Vagina (tissue), 2 donors: Measurements from ENCODE around the gene LMBR1. TPM values are rescaled to one million over a fixed set of nuclear protein-coding genes. Genes with fewer than 3 reads are reported as not detected.
A peak's percentile ranks its signal among the peaks of the same experiment; 100 is the strongest.
"Not testable (repeated sequence)": the region's sequence is repeated elsewhere in the genome, so short reads cannot be mapped to it uniquely, and the experiment has no call there.

ENCODE experiments used
- DNase-seq, 2 donors: peaks; one replicate each; pipeline ENCODE4 v3.0.0-alpha.2; 2017; ENCODE audit errors: extremely low spot score in 2 of 2
- H3K27ac ChIP-seq: fragments of 200-600 bp; sonication (generic); one replicate; pipeline ENCODE4 v1.5.1; 2019
- H3K27me3 ChIP-seq: fragments of 200-600 bp; sonication (generic); one replicate; pipeline ENCODE4 v1.5.1; 2019
- H3K36me3 ChIP-seq, 2 donors: fragments of 200-600 bp; sonication (generic); one replicate each; pipeline ENCODE4 v1.5.1; 2017 to 2019
- H3K4me1 ChIP-seq: fragments of 200-600 bp; sonication (generic); one replicate; pipeline ENCODE4 v1.5.1; 2019
- H3K4me3 ChIP-seq, 2 donors: fragments of 200-600 bp; sonication (generic); 1 replicate in 1 of 2; 2 replicates in 1 of 2; pipeline ENCODE4 v1.5.1; 2016 to 2019
- H3K9me3 ChIP-seq: fragments of 200-600 bp; sonication (generic); one replicate; pipeline ENCODE4 v1.5.1; 2019
- POLR2A ChIP-seq, 2 donors: fragments of 450-650 bp; IDR thresholded peaks; one replicate each; pipeline ENCODE4 v1.6.1; 2017; ENCODE audit warnings: antibody characterized with exemption in 2 of 2, mild to moderate bottlenecking in 2 of 2, moderate library complexity in 2 of 2
- POLR2AphosphoS5 ChIP-seq, 2 donors: sonication (generic); formaldehyde crosslinking; IDR thresholded peaks; one replicate each; pipeline ENCODE4 v1.9.0; 2017; ENCODE audit warnings: antibody characterized with exemption in 2 of 2, mild to moderate bottlenecking in 2 of 2, low read depth in 1 of 2; ENCODE audit not compliant: insufficient read depth in 1 of 2
- intact Hi-C: fragments of 100-400 bp; cut with DNase I; formaldehyde crosslinking; loops from one replicate; pipeline ENCODE4 v1.15.1; 2023
- total RNA-seq: library from RNA; depleted of rRNA; stranded (reverse); fragments of >200 nt; gene quantifications from one replicate; pipeline ENCODE4 v1.2.3, GENCODE V29; 2016
- TF ChIP-seq, protein P1 (sequence below), 3 experiments: fragments of 450-650 bp in 2 of 3; fragments of 200-600 bp in 1 of 3; sonication (generic) in 1 of 3; IDR thresholded peaks; one replicate each; pipeline ENCODE4 v1.5.1; 2017 to 2019; ENCODE audit warnings: antibody characterized with exemption in 3 of 3, mild to moderate bottlenecking in 2 of 3, moderate library complexity in 2 of 3

Gene LMBR1, protein sequence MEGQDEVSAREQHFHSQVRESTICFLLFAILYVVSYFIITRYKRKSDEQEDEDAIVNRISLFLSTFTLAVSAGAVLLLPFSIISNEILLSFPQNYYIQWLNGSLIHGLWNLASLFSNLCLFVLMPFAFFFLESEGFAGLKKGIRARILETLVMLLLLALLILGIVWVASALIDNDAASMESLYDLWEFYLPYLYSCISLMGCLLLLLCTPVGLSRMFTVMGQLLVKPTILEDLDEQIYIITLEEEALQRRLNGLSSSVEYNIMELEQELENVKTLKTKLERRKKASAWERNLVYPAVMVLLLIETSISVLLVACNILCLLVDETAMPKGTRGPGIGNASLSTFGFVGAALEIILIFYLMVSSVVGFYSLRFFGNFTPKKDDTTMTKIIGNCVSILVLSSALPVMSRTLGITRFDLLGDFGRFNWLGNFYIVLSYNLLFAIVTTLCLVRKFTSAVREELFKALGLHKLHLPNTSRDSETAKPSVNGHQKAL
- 45.7 TPM for total RNA-seq

DNA sequence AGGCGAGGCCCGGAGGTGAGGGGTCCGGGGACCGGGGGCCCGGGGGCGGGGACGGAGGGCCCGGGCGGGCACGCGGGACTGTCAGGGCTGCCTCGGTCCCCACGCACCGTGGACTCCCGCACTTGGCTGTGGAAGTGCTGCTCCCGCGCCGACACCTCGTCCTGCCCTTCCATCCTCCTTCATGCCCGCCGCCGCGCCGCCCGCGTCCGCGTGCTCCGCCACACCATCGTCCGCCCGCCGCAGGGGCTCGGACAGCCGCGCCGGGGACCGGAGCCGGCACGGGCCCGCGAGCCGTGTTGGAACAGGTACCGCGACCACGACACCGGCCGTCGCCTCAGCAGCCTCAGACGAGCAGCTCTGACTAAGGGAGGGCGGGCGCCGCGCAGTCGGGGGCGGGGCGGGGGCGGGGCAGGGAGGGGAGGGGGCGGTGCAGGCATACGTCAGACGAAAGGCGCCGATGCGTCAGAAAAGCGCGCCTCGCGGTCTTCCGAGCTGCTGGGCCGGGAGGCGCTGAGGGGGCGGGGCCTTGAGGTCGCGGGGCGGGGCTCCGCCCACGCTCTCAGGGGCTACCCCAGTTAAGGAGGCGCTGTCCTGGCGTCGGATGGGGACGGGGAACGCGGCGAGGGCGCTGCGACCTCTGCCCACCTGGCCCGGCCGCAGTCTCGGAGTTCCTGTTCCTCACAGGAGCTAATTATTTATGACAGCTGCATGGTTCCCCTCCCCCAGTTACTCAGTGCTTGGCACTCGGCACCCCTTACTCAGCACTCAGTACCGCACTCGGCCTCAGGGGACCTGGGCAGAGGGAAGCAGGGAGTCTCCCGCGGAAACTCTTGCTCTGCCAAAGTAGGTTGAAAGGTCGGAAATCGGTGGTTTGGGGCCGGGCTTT is at the start of gene LMBR1:
TSS of gene LMBR1 (minus strand) at position 363 of the 886 bp plus-strand sequence. CDS start at position 173, 190 bp downstream.
- H3K4me1 ChIP-seq: peaks cover 15% of the 10 kb centered on the region
- peak within 1 kb of the TSS; percentile 84 to 93 for H3K4me3 ChIP-seq
- intact Hi-C loops: no loop called here
- H3K36me3 ChIP-seq: no peaks in the 10 kb centered on the region
- H3K27me3 ChIP-seq: no peaks in the 10 kb centered on the region
- TF ChIP-seq, protein P1, sequence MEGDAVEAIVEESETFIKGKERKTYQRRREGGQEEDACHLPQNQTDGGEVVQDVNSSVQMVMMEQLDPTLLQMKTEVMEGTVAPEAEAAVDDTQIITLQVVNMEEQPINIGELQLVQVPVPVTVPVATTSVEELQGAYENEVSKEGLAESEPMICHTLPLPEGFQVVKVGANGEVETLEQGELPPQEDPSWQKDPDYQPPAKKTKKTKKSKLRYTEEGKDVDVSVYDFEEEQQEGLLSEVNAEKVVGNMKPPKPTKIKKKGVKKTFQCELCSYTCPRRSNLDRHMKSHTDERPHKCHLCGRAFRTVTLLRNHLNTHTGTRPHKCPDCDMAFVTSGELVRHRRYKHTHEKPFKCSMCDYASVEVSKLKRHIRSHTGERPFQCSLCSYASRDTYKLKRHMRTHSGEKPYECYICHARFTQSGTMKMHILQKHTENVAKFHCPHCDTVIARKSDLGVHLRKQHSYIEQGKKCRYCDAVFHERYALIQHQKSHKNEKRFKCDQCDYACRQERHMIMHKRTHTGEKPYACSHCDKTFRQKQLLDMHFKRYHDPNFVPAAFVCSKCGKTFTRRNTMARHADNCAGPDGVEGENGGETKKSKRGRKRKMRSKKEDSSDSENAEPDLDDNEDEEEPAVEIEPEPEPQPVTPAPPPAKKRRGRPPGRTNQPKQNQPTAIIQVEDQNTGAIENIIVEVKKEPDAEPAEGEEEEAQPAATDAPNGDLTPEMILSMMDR (IDR thresholded peaks at IDR 0.05): peak in 1 of 3 experiments; percentile 82
- TF ChIP-seq POLR2A (IDR thresholded peaks at IDR 0.05) (peak in 1 of 2 donors; percentile 43), POLR2AphosphoS5 (IDR thresholded peaks at IDR 0.05; ENCODE audit: insufficient read depth in 1 of 2, low read depth in 1 of 2) (peak; percentile 82 to 91)
- DNase-seq: peak in 1 of 2 donors; percentile 96
- H3K27ac ChIP-seq: peak within 1 kb of the TSS; percentile 87
- no peaks in the 10 kb centered on the region for H3K9me3 ChIP-seq

DNA sequence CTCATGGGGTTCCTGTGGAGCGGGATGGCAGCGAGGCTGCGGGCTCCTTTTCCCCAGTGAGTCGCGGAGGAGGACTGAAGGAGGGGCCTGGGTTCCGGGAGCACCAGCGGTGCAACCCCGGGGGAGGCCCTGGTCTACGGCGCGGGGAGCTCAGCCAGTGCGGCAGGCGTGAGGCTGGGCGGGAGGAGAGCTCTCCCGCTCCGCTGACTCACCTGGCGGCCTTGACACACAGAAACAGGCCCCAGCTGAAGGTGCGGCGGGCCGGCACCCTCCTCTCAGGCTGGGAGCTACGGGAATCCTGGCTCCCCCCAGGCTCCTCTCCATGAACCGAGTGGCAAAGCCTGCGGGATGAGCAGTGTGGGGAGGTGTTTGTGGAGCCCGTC is 49.7 kb upstream of the LMBR1 start:
- no peak overlapping the region for H3K4me3 ChIP-seq
- no peaks in the 10 kb centered on the region for H3K4me1 ChIP-seq
- no peaks in the 10 kb centered on the region for H3K9me3 ChIP-seq
- H3K36me3 ChIP-seq: no peaks in the 10 kb centered on the region
- intact Hi-C loops: no loop called here
- no peak overlapping the region for H3K27ac ChIP-seq
- no peaks in the 10 kb centered on the region for H3K27me3 ChIP-seq
- DNase-seq: no peak
- TF ChIP-seq, protein P1 (IDR thresholded peaks at IDR 0.05): no peak
- no peak for TF ChIP-seq POLR2A (IDR thresholded peaks at IDR 0.05)
- no peak for TF ChIP-seq POLR2AphosphoS5 (IDR thresholded peaks at IDR 0.05; ENCODE audit: insufficient read depth in 1 of 2, low read depth in 1 of 2)

DNA sequence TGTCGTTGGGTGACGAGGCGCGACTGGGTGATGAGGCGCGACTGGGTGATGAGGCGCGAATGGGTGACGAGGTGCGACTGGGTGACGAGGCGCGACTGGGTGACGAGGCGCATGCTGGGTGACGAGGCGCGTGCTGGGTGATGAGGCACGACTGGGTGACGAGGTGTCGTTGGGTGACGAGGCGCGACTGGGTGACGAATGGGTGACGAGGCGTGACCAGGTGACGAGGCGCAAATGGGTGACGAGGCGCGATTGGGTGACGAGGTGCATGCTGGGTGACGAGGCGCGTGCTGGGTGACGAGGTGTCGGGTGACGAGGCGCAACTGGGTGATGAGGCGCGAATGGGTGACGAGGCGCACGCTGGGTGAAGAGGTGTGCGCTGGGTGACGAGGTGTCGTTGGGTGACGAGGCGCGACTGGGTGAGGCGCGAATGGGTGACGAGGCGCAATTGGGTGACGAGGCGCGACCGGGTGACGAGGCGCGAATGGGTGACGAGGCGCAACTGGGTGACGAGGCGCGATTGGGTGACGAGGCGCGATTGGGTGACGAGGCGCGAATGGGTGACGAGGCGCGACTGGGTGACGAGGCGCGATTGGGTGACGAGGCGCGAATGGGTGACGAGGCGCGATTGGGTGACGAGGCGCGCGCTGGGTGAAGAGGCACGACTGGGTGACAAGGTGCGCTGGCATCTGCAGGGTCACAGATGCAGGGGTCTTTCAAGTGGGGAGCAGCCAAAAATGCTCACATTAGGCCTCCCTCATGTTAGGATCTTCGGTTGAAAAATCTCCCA is 48.6 kb upstream of the LMBR1 start:
- intact Hi-C loops: no loop called here
- DNase-seq: no peak
- H3K27me3 ChIP-seq: no peaks in the 10 kb centered on the region
- H3K9me3 ChIP-seq: no peaks in the 10 kb centered on the region
- no peaks in the 10 kb centered on the region for H3K36me3 ChIP-seq
- no peak overlapping the region for H3K27ac ChIP-seq
- TF ChIP-seq, protein P1 (IDR thresholded peaks at IDR 0.05): no peak
- H3K4me1 ChIP-seq: no peaks in the 10 kb centered on the region
- H3K4me3 ChIP-seq: no peak overlapping the region

DNA sequence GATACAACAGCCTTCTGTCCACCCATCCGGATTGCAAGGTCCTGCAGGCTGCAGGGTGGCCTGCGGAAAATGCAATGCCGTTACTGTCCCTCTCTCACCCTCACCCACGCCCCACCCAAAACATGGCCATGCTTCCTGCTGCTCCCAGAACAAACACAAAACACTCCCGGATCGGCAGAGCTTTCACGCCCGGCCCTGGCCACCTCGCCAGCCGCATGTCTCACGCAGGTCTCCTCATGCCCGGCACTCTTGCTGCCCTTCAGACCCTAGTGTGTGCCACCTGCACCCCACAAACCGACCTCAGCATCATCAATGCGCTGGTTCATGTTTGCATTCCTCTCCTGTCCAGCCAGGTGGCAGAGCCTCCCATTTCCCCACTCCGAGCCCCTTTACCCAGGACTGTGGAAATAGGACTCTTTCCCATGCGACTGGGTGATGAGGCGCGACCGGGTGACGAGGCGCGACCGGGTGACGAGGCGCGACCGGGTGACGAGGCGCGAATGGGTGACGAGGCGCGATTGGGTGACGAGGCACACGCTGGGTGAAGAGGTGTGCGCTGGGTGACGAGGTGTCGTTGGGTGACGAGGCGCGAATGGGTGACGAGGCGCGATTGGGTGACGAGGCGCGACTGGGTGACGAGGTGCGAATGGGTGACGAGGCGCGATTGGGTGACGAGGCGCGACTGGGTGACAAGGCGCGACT is 47.6 kb upstream of the LMBR1 start:
- no peak for TF ChIP-seq POLR2A (IDR thresholded peaks at IDR 0.05)
- TF ChIP-seq, protein P1 (IDR thresholded peaks at IDR 0.05): no peak
- no peak for TF ChIP-seq POLR2AphosphoS5 (IDR thresholded peaks at IDR 0.05; ENCODE audit: insufficient read depth in 1 of 2, low read depth in 1 of 2)
- Histone ChIP-seq H3K27me3 (no peaks in the 10 kb centered on the region), H3K27ac (no peak overlapping the region), H3K4me3 (no peak overlapping the region), H3K9me3 (no peaks in the 10 kb centered on the region), H3K4me1 (no peaks in the 10 kb centered on the region), H3K36me3 (no peaks in the 10 kb centered on the region)
- intact Hi-C loops: no loop called here
- DNase-seq: no peak

DNA sequence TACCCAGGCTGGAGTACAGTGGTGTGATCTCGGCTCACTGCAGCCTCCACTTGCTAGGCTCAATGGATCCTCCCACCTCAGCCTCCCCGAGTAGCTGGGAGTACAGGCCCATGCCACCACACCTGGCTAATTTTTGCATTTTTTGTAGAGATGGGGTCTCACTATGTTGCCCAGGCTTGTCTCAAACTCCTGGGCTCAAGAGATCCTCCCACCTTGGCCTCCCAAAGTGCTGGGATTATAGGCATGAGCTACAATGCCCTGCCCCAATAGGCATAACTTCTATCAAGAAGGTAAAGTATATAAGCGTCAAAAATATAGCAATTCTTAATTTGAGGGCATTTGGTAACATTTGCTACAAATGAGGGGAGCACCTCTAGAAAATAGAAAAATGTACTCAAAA is 43.8 kb upstream of the LMBR1 start:
- H3K36me3 ChIP-seq, intact Hi-C loops, H3K9me3 ChIP-seq, DNase-seq, H3K4me1 ChIP-seq, H3K27me3 ChIP-seq, H3K27ac ChIP-seq, H3K4me3 ChIP-seq: not testable (repeated sequence)
